K562 (cell line): Measurements from ENCODE around the gene ZNF799. TPM values are rescaled to one million over a fixed set of nuclear protein-coding genes. Genes with fewer than 3 reads are reported as not detected.
A peak's percentile ranks its signal among the peaks of the same experiment; 100 is the strongest.

Experiments
- C11orf30 ChIP-seq: fragments of 450-650 bp; IDR thresholded peaks from 2 replicates; pipeline ENCODE4 v1.6.1; 2016; ENCODE audit warnings: low read depth, mild to moderate bottlenecking
- CEBPG ChIP-seq, 3 experiments: fragments of 200-800 bp in 1 of 3; sonication (Bioruptor generic) in 1 of 3; sonication (generic) in 1 of 3; formaldehyde crosslinking in 1 of 3; IDR thresholded peaks in 2 of 3; conservative IDR thresholded peaks in 1 of 3; 2 replicates each; pipeline versions ENCODE4 v1.6.1 to v1.8.0; 2016 to 2022; ENCODE audit warnings: missing compliant biosample characterization in 2 of 3, missing genetic modification characterization in 2 of 3, mild to moderate bottlenecking in 1 of 3, missing genetic modification reagents in 1 of 3
- CXXC5 ChIP-seq: fragments of 250-450 bp; sonication (Bioruptor Pico); IDR thresholded peaks from 2 replicates; pipeline ENCODE4 v1.8.0; 2022; ENCODE audit warnings: inconsistent platforms, mild to moderate bottlenecking, moderate library complexity
- ELF1 ChIP-seq: fragments of 200-800 bp; sonication (Bioruptor generic); IDR thresholded peaks from 2 replicates; pipeline ENCODE4 v1.6.1; 2016; ENCODE audit warnings: missing genetic modification characterization, missing compliant biosample characterization
- GATAD2B ChIP-seq: fragments of 450-650 bp; IDR thresholded peaks from 2 replicates; pipeline ENCODE4 v1.6.1; 2017; ENCODE audit warnings: mild to moderate bottlenecking, borderline replicate concordance
- MXI1 ChIP-seq: IDR thresholded peaks from 2 replicates; pipeline ENCODE4 v1.6.1; 2011; ENCODE audit warnings: low read depth, mild to moderate bottlenecking, improper control_type of control experiment, low read length
- PKNOX1 ChIP-seq: fragments of 450-650 bp; IDR thresholded peaks from 2 replicates; pipeline ENCODE4 v1.6.1; 2016
- RBM25 ChIP-seq: fragments of 200-400 bp; formaldehyde crosslinking; IDR thresholded peaks from 2 replicates; pipeline ENCODE4 v1.6.1; 2018; ENCODE audit warnings: low read length, low read depth, moderate library complexity; ENCODE audit not compliant: severe bottlenecking
- REST ChIP-seq, 2 experiments: fragments of 450-650 bp; formaldehyde crosslinking in 1 of 2; IDR thresholded peaks; 2 replicates each; pipeline versions ENCODE4 v1.4.0 to v1.6.1; 2014 to 2020; ENCODE audit warnings: mild to moderate bottlenecking in 2 of 2, borderline replicate concordance in 1 of 2, low read depth in 1 of 2
- SLC30A9 ChIP-seq: fragments of 250-450 bp; sonication (Bioruptor Pico); IDR thresholded peaks from 2 replicates; pipeline ENCODE4 v1.8.0; 2022; ENCODE audit warnings: mild to moderate bottlenecking, moderate library complexity
- SMARCA5 ChIP-seq: fragments of 450-650 bp; IDR thresholded peaks from 2 replicates; pipeline ENCODE4 v1.6.1; 2016
- SP1 ChIP-seq: sonication (generic); formaldehyde crosslinking; IDR thresholded peaks from 2 replicates; pipeline ENCODE4 v1.8.1; 2022; ENCODE audit warnings: mild to moderate bottlenecking, missing genetic modification reagents
- TEAD4 ChIP-seq, 2 experiments: sonication (generic) in 1 of 2; formaldehyde crosslinking in 1 of 2; IDR thresholded peaks; 2 replicates each; pipeline versions ENCODE4 v1.6.1 to v1.8.0; 2012 to 2022; ENCODE audit warnings: borderline replicate concordance in 1 of 2, inconsistent platforms in 1 of 2, low read length in 1 of 2, mild to moderate bottlenecking in 1 of 2, missing genetic modification reagents in 1 of 2
- ZBTB26 ChIP-seq: fragments of 450-650 bp; formaldehyde crosslinking; IDR thresholded peaks from 2 replicates; pipeline ENCODE4 v1.4.0; 2022; ENCODE audit warnings: missing genetic modification characterization
- ZFX ChIP-seq: sonication (generic); formaldehyde crosslinking; IDR thresholded peaks from 2 replicates; pipeline ENCODE4 v1.8.0; 2022; ENCODE audit warnings: mild to moderate bottlenecking, missing genetic modification reagents, moderate library complexity
- ZNF347 ChIP-seq: fragments of 450-650 bp; formaldehyde crosslinking; IDR thresholded peaks from 2 replicates; pipeline ENCODE4 v1.4.0; 2020; ENCODE audit warnings: low read depth, mild to moderate bottlenecking, moderate library complexity
- ZNF551 ChIP-seq: fragments of 250-450 bp; sonication (Bioruptor Pico); IDR thresholded peaks from 2 replicates; pipeline ENCODE4 v1.5.0; 2021; ENCODE audit warnings: mild to moderate bottlenecking, moderate library complexity
- polyA plus RNA-seq, 8 experiments: library from polyadenylated mRNA; depleted of rRNA in 4 of 8; stranded (reverse) in 5 of 8; unstranded in 3 of 8; fragments of >200 nt; fragmentation: Nextera tagmentation in 2 of 8; fragmentation: Illumina TruSeq in 1 of 8; extraction: Ambion mirVana in 2 of 8; extraction: Trizol in 1 of 8; gene quantifications; 2 replicates each; pipeline versions ENCODE4 v1.2.1 to v1.2.3, GENCODE V29; 2011 to 2014; ENCODE audit warnings: inconsistent platforms in 1 of 8, missing spikeins in 1 of 8
- total RNA-seq, 7 experiments: library from RNA; depleted of rRNA in 6 of 7; stranded (reverse); fragments of >200 nt in 6 of 7; fragmentation: Illumina TruSeq in 2 of 7; extraction: Trizol in 2 of 7; gene quantifications; 2 replicates each; pipeline versions ENCODE4 v1.2.1 to v1.2.3, GENCODE V29; 2011 to 2021; ENCODE audit warnings: low replicate concordance in 1 of 7

The ZNF799 gene
- total and polyA plus RNA-seq, 9 of the 15 experiments (the other 6 are each of a cell fraction or from before 2014, with no cell fraction given) = 0.63 to 5.5 (median 2.9) TPM

GRCh38 chr19:12440541-12441316 is 39.7 kb upstream of the ZNF799 start, which contains the start of gene ZNF443 (continued):
- peak; percentile 66 for TF ChIP-seq REST (IDR thresholded peaks at IDR 0.05; ENCODE audit: borderline replicate concordance)
- no peak for TF ChIP-seq REST (CRISPR knock-in tag; IDR thresholded peaks at IDR 0.05; ENCODE audit: low read depth)
- TF ChIP-seq SMARCA5 = no peak
- TF ChIP-seq SLC30A9 (CRISPR knock-in tag) = no peak
- TF ChIP-seq MXI1 = no peak
- TF ChIP-seq ZNF551 (CRISPR knock-in tag) = no peak
- no peak for TF ChIP-seq CEBPG (CRISPR knock-in tag; IDR thresholded peaks at IDR 0.05)
- TF ChIP-seq CEBPG (tag; conservative IDR thresholded peaks at IDR 0.05 in 1 of 2, IDR thresholded peaks at IDR 0.05 in 1 of 2) = no peak
- peak; percentile 39 for TF ChIP-seq ELF1 (tag)
- TF ChIP-seq GATAD2B = no peak
- TF ChIP-seq PKNOX1 = peak; percentile 99
- no peak for TF ChIP-seq ZNF347 (CRISPR knock-in tag)
- no peak for TF ChIP-seq TEAD4 (IDR thresholded peaks at IDR 0.05; ENCODE audit: low read length)
- TF ChIP-seq TEAD4 (CRISPR knock-in tag; IDR thresholded peaks at IDR 0.05; ENCODE audit: borderline replicate concordance) = no peak
- TF ChIP-seq RBM25 = peak; percentile 88
- TF ChIP-seq ZBTB26 = no peak
- peak; percentile 45; the same call in 1 of the 2 replicates for TF ChIP-seq ZFX (CRISPR knock-in tag)
- TF ChIP-seq C11orf30 = no peak
- TF ChIP-seq SP1 (CRISPR knock-in tag) = peak; percentile 66
- TF ChIP-seq CXXC5 (CRISPR knock-in tag) = peak; percentile 60
